ENCODE measurements around the gene SHISA9.

The SHISA9 gene

DNA sequence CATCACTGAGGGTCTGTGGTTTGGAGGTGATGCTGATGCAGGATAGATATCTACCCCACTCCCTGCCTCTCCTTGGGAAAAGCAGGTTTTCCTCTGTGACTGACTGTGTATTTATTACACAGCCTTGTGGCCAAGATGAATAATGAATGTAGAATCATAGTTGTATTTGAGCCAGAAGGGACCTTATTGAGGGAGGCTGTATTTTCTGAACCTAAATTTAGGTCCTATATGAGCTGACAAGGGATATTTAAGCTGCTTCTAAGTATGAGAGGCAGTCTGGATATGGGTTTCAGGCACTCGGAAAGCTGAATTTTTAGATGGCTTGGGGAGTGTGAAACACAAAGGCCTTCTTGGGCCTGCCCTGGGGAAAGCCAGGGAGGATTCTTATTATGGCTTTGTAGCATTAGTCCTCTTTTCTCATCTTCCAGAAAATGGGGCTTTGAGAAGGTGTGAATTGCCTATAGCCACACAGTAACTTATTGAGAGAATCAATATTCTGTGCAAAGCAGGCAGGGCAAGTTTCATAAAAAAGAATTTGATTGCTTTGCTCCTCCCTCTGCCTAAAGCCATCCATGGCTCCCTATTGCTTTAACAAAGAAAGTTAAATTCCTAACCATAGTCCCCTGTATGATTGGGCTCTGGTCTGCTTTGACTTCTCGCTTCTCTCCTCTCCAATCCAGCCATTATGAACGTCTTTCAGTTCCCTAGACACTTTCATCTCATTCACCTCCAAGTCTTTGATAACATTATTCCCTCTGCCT lies 144.8 kb downstream of the SHISA9 start:
- no peak overlapping the region for H2BK15ac ChIP-seq (ENCODE audit: low read depth, poor library complexity, severe bottlenecking)
- H2BK120ac ChIP-seq (ENCODE audit: low read depth, low read length), result no peak overlapping the region
- H3K4ac ChIP-seq (ENCODE audit: low read depth in 1 of 2, low read length in 2 of 2), result no peak overlapping the region
- no peak overlapping the region for H2AK5ac ChIP-seq (ENCODE audit: low read length, severe bottlenecking)
- H3K4me1 ChIP-seq (ENCODE audit: control insufficient read depth, insufficient read depth, low read depth, low read length), result no peaks in the 10 kb centered on the region
- H3K9ac ChIP-seq (ENCODE audit: low read length), result no peak overlapping the region
- H3K18ac ChIP-seq (ENCODE audit: low read depth in 1 of 2, low read length in 2 of 2), result no peak overlapping the region
- H3K79me1 ChIP-seq (replicated peaks; ENCODE audit: low read length, poor library complexity, severe bottlenecking), result no peaks in the 10 kb centered on the region
- WGBS, result 62% methylated on average over 3 of the region's 3 CpGs
- H3K36me3 ChIP-seq (ENCODE audit: control insufficient read depth in 1 of 2, insufficient read depth in 2 of 2, low read depth in 1 of 2, low read length in 2 of 2), result no peaks in the 10 kb centered on the region
- H2BK5ac ChIP-seq (ENCODE audit: low read depth, low read length, poor library complexity, severe bottlenecking), result no peak overlapping the region
- H2AFZ ChIP-seq (ENCODE audit: low read depth, low read length), result no peak overlapping the region
- H3K27ac ChIP-seq (ENCODE audit: low read length, poor library complexity, severe bottlenecking), result no peak overlapping the region
- no peak overlapping the region for H4K91ac ChIP-seq (ENCODE audit: low read length)
- H3K14ac ChIP-seq (ENCODE audit: low read length in 2 of 2), result no peak overlapping the region
- no peaks in the 10 kb centered on the region for H3K27me3 ChIP-seq (ENCODE audit: control insufficient read depth in 1 of 2, insufficient read depth in 1 of 2, low read length in 2 of 2)
- H3K23ac ChIP-seq (ENCODE audit: low read length in 2 of 2), result no peak overlapping the region
- no peak overlapping the region for H2BK12ac ChIP-seq (ENCODE audit: low read length in 2 of 2)
- H3K4me2 ChIP-seq (ENCODE audit: low read length, poor library complexity, severe bottlenecking), result no peak overlapping the region
- peaks cover 30% of the 10 kb centered on the region for H3K9me3 ChIP-seq (ENCODE audit: control insufficient read depth, low read length)
- no peak for DNase-seq
- H4K8ac ChIP-seq (ENCODE audit: low read length), result no peak overlapping the region
- H3K4me3 ChIP-seq (ENCODE audit: insufficient read depth in 1 of 2, low read depth in 1 of 2, low read length in 2 of 2), result no peak overlapping the region

DNA sequence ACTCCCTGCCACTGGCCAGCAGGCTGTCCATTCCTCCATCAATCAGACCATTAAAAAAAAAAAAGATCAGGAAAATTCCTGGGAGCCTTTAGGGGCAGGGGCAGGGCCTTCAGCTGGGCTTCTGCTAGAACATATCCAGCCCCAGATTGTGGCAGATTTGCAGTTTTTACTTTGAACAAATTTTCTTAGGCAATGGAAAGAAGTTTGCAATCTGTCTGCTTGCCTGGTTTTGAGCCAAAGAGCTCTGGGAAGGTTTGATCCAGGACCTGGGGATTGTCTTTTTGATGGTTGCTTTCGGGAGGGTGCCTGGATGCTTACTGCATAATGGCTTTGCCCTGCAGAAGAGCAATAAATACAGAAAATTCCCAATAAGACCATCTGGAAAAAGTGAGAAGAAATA lies 145.9 kb downstream of the SHISA9 start:
- Histone ChIP-seq H3K4me3 (ENCODE audit: insufficient read depth in 1 of 2, low read depth in 1 of 2, low read length in 2 of 2) (no peak overlapping the region), H3K18ac (ENCODE audit: low read depth in 1 of 2, low read length in 2 of 2) (no peak overlapping the region), H4K91ac (ENCODE audit: low read length) (no peak overlapping the region), H3K27me3 (ENCODE audit: control insufficient read depth in 1 of 2, insufficient read depth in 1 of 2, low read length in 2 of 2) (no peaks in the 10 kb centered on the region), H3K4ac (ENCODE audit: low read depth in 1 of 2, low read length in 2 of 2) (no peak overlapping the region), H2AFZ (ENCODE audit: low read depth, low read length) (no peak overlapping the region), H2BK12ac (ENCODE audit: low read length in 2 of 2) (no peak overlapping the region), H3K79me1 (replicated peaks; ENCODE audit: low read length, poor library complexity, severe bottlenecking) (no peaks in the 10 kb centered on the region), H2BK5ac (ENCODE audit: low read depth, low read length, poor library complexity, severe bottlenecking) (no peak overlapping the region), H3K9ac (ENCODE audit: low read length) (no peak overlapping the region), H2BK120ac (ENCODE audit: low read depth, low read length) (no peak overlapping the region), H2AK5ac (ENCODE audit: low read length, severe bottlenecking) (no peak overlapping the region), H3K9me3 (ENCODE audit: control insufficient read depth, low read length) (peaks cover 30% of the 10 kb centered on the region), H2BK15ac (ENCODE audit: low read depth, poor library complexity, severe bottlenecking) (no peak overlapping the region), H4K8ac (ENCODE audit: low read length) (no peak overlapping the region), H3K4me2 (ENCODE audit: low read length, poor library complexity, severe bottlenecking) (no peak overlapping the region), H3K4me1 (ENCODE audit: control insufficient read depth, insufficient read depth, low read depth, low read length) (no peaks in the 10 kb centered on the region), H3K14ac (ENCODE audit: low read length in 2 of 2) (no peak overlapping the region), H3K27ac (ENCODE audit: low read length, poor library complexity, severe bottlenecking) (no peak overlapping the region), H3K36me3 (ENCODE audit: control insufficient read depth in 1 of 2, insufficient read depth in 2 of 2, low read depth in 1 of 2, low read length in 2 of 2) (no peaks in the 10 kb centered on the region), H3K23ac (ENCODE audit: low read length in 2 of 2) (no peak overlapping the region)
- WGBS, result no CpG with 5 or more reads among the region's 1 CpG
- no peak for DNase-seq

DNA sequence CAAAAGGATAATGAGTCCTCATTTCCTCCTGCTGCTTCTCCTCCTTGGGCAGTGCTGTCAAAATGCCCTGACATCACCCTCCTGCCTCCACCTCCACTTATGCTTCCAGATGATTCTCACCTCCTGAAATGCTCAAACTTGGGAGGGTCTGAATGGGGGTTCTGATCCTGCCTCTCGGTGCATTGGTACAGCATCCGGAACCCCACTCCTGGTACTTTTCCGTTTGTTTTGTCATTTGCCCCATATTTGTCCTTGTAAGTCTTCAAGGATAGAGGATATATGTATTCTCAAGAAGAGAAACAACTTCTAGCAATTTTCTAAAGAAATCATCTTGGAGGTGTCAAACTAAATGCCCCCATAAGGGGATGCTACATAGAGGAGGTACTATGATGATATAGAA lies 148.3 kb downstream of the SHISA9 start:
- H3K36me3 ChIP-seq (ENCODE audit: control insufficient read depth in 1 of 2, insufficient read depth in 2 of 2, low read depth in 1 of 2, low read length in 2 of 2), result no peaks in the 10 kb centered on the region
- no peak overlapping the region for H2BK120ac ChIP-seq (ENCODE audit: low read depth, low read length)
- no peaks in the 10 kb centered on the region for H3K79me1 ChIP-seq (replicated peaks; ENCODE audit: low read length, poor library complexity, severe bottlenecking)
- no peak overlapping the region for H3K9ac ChIP-seq (ENCODE audit: low read length)
- H3K4me1 ChIP-seq (ENCODE audit: control insufficient read depth, insufficient read depth, low read depth, low read length), result no peaks in the 10 kb centered on the region
- no peak overlapping the region for H3K18ac ChIP-seq (ENCODE audit: low read depth in 1 of 2, low read length in 2 of 2)
- H3K27ac ChIP-seq (ENCODE audit: low read length, poor library complexity, severe bottlenecking), result no peak overlapping the region
- no peak overlapping the region for H2AFZ ChIP-seq (ENCODE audit: low read depth, low read length)
- H3K4me3 ChIP-seq (ENCODE audit: insufficient read depth in 1 of 2, low read depth in 1 of 2, low read length in 2 of 2), result peak overlapping the region in 1 of 2 experiments; percentile 9
- no peak overlapping the region for H3K14ac ChIP-seq (ENCODE audit: low read length in 2 of 2)
- no peak overlapping the region for H3K4me2 ChIP-seq (ENCODE audit: low read length, poor library complexity, severe bottlenecking)
- H2BK15ac ChIP-seq (ENCODE audit: low read depth, poor library complexity, severe bottlenecking), result no peak overlapping the region
- H3K23ac ChIP-seq (ENCODE audit: low read length in 2 of 2), result no peak overlapping the region
- H2BK5ac ChIP-seq (ENCODE audit: low read depth, low read length, poor library complexity, severe bottlenecking), result no peak overlapping the region
- H3K4ac ChIP-seq (ENCODE audit: low read depth in 1 of 2, low read length in 2 of 2), result no peak overlapping the region
- H3K9me3 ChIP-seq (ENCODE audit: control insufficient read depth, low read length), result peaks cover 16% of the 10 kb centered on the region
- H2AK5ac ChIP-seq (ENCODE audit: low read length, severe bottlenecking), result no peak overlapping the region
- no peak overlapping the region for H2BK12ac ChIP-seq (ENCODE audit: low read length in 2 of 2)
- no peak for DNase-seq
- no CpG with 5 or more reads among the region's 3 CpGs for WGBS
- no peaks in the 10 kb centered on the region for H3K27me3 ChIP-seq (ENCODE audit: control insufficient read depth in 1 of 2, insufficient read depth in 1 of 2, low read length in 2 of 2)
- no peak overlapping the region for H4K91ac ChIP-seq (ENCODE audit: low read length)
- no peak overlapping the region for H4K8ac ChIP-seq (ENCODE audit: low read length)

DNA sequence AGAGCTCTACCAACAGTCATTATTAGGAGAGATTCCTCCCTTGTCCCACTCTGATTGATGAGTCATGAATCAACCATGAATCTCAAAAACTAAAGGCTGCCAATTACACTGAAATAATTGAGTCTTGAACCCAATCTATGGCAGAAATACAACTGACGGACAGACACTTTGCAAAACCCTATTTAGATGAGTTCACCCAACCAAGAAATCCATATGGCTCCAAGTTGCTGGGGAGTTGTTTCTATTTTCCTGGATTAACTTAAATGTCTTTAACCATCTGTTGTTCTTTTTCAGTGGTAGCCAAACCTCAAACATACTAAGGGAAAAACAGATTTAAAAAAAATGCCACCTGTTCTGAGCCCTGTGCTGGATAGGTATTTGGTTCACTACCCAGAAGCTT lies 151.0 kb downstream of the SHISA9 start:
- Histone ChIP-seq H3K4me3 (ENCODE audit: insufficient read depth in 1 of 2, low read depth in 1 of 2, low read length in 2 of 2) (no peak overlapping the region), H3K23ac (ENCODE audit: low read length in 2 of 2) (no peak overlapping the region)
- 100% methylated on average over 1 of the region's 1 CpG for WGBS

More for the DNA sequence above, 151.0 kb downstream of the SHISA9 start:
- no peak overlapping the region for H3K4ac ChIP-seq (ENCODE audit: low read depth in 1 of 2, low read length in 2 of 2)
- no peak overlapping the region for H2AK5ac ChIP-seq (ENCODE audit: low read length, severe bottlenecking)
- H4K8ac ChIP-seq (ENCODE audit: low read length), result no peak overlapping the region
- H3K18ac ChIP-seq (ENCODE audit: low read depth in 1 of 2, low read length in 2 of 2), result no peak overlapping the region
- H2AFZ ChIP-seq (ENCODE audit: low read depth, low read length), result no peak overlapping the region
- peaks cover 19% of the 10 kb centered on the region for H3K9me3 ChIP-seq (ENCODE audit: control insufficient read depth, low read length)
- H3K4me1 ChIP-seq (ENCODE audit: control insufficient read depth, insufficient read depth, low read depth, low read length), result no peaks in the 10 kb centered on the region
- no peak overlapping the region for H3K4me2 ChIP-seq (ENCODE audit: low read length, poor library complexity, severe bottlenecking)
- no peaks in the 10 kb centered on the region for H3K36me3 ChIP-seq (ENCODE audit: control insufficient read depth in 1 of 2, insufficient read depth in 2 of 2, low read depth in 1 of 2, low read length in 2 of 2)
- no peak for DNase-seq
- H2BK5ac ChIP-seq (ENCODE audit: low read depth, low read length, poor library complexity, severe bottlenecking), result no peak overlapping the region
- no peaks in the 10 kb centered on the region for H3K79me1 ChIP-seq (replicated peaks; ENCODE audit: low read length, poor library complexity, severe bottlenecking)
- no peak overlapping the region for H2BK15ac ChIP-seq (ENCODE audit: low read depth, poor library complexity, severe bottlenecking)
- H3K27me3 ChIP-seq (ENCODE audit: control insufficient read depth in 1 of 2, insufficient read depth in 1 of 2, low read length in 2 of 2), result no peaks in the 10 kb centered on the region
- no peak overlapping the region for H4K91ac ChIP-seq (ENCODE audit: low read length)
- no peak overlapping the region for H3K9ac ChIP-seq (ENCODE audit: low read length)
- no peak overlapping the region for H3K14ac ChIP-seq (ENCODE audit: low read length in 2 of 2)
- no peak overlapping the region for H3K27ac ChIP-seq (ENCODE audit: low read length, poor library complexity, severe bottlenecking)
- no peak overlapping the region for H2BK120ac ChIP-seq (ENCODE audit: low read depth, low read length)
- H2BK12ac ChIP-seq (ENCODE audit: low read length in 2 of 2), result no peak overlapping the region

Measured in mesenchymal stem cell (in vitro differentiated cells and primary cell).